Activated CD4-positive, alpha-beta T cell treated with anti-CD3 and anti-CD28 coated beads, Interleukin-2, amount 50 U/mL, for 16 hours (primary cell): ENCODE measurements around the gene ACSS2.

ENCODE experiments used
- DNase-seq: peaks from one replicate; pipeline ENCODE4 v3.0.0-alpha.2; 2020

The ACSS2 gene, protein sequence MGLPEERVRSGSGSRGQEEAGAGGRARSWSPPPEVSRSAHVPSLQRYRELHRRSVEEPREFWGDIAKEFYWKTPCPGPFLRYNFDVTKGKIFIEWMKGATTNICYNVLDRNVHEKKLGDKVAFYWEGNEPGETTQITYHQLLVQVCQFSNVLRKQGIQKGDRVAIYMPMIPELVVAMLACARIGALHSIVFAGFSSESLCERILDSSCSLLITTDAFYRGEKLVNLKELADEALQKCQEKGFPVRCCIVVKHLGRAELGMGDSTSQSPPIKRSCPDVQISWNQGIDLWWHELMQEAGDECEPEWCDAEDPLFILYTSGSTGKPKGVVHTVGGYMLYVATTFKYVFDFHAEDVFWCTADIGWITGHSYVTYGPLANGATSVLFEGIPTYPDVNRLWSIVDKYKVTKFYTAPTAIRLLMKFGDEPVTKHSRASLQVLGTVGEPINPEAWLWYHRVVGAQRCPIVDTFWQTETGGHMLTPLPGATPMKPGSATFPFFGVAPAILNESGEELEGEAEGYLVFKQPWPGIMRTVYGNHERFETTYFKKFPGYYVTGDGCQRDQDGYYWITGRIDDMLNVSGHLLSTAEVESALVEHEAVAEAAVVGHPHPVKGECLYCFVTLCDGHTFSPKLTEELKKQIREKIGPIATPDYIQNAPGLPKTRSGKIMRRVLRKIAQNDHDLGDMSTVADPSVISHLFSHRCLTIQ

GRCh38 chr20:34876406-34877282 is at the start of gene ACSS2:
Gene ACSS2, plus strand, starts transcription at chr20:34876612. Its CDS starts 34 bp downstream, at chr20:34876646.
- peak; percentile 98 for DNase-seq

- no peak for DNase-seq
Observed at GRCh38 chr20:34829191-34829590, 47.2 kb upstream of the ACSS2 start.

DNA sequence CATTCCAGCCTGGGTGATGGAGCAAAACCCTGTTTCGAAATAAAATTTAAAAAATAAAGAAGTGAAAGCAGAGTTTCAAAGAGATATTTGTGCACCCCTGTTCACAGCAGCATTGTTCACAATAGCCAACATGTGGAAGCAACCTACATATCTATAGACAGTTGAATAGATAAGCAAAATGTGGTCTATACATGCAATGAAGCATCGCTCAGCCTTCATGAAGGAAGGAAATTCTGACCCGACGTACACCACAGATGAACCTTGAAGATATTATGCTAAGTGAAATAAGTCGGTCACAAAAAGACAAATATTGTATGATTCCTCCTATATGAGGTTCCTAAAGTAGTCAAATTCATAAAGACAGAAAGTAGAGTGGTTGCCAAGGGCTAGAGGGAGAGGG is 44.5 kb upstream of the ACSS2 start:
- DNase-seq, result no peak

DNA sequence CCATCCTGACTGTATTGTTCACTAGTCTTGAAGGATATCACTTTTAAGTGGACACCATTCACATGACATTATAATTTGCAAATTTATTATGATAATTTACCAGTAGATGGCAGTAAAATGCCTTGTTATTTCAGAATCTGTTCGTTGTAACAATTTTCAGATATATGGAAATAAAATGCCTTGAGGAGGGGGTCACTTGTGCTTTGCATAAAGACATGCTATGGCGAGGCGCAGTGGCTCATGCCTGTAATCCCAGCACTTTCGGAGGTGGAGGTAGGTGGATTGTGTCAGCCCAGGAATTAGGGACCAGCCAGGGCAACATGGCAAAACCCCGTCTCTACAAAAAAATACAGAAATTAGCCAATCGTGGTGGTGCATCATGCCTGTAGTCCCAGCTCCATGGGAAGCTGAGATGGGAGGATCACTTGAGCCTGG is 41.9 kb upstream of the ACSS2 start:
- DNase-seq, result peak; percentile 54

DNA sequence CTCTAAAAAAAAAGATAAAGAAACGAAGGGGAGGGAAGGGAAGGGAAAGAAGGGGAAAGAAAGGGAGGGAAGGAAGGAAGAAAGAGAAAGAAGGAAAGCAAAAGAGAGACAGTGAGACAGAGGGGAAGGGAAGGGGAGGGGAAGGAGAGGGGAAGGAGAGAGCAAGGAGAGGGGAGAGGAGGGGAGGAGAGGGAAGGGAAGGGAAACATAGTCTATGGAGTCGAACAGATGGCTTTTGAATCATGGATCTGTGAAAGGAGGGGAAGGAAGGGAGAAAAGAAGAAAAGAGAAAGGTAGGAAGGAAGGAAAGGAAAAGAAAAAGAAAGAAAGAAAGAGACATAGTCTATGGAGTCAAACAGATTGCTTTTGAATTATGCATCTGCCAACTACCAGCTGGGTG is 34.3 kb upstream of the ACSS2 start:
- DNase-seq, result no peak

- no peak for DNase-seq
Observed at GRCh38 chr20:34843421-34843820, 33.0 kb upstream of the ACSS2 start.

- no peak for DNase-seq
Observed at GRCh38 chr20:34848597-34848996, 27.8 kb upstream of the ACSS2 start.

- DNase-seq, result no peak
Observed at GRCh38 chr20:34849778-34850177, 26.6 kb upstream of the ACSS2 start.

- DNase-seq, result no peak
Observed at GRCh38 chr20:34850969-34851368, 25.4 kb upstream of the ACSS2 start.

GRCh38 chr20:34852298-34852697 is 24.1 kb upstream of the ACSS2 start:
- DNase-seq, result no peak

GRCh38 chr20:34859367-34859766 is 17.0 kb upstream of the ACSS2 start:
- DNase-seq, result no peak

DNA sequence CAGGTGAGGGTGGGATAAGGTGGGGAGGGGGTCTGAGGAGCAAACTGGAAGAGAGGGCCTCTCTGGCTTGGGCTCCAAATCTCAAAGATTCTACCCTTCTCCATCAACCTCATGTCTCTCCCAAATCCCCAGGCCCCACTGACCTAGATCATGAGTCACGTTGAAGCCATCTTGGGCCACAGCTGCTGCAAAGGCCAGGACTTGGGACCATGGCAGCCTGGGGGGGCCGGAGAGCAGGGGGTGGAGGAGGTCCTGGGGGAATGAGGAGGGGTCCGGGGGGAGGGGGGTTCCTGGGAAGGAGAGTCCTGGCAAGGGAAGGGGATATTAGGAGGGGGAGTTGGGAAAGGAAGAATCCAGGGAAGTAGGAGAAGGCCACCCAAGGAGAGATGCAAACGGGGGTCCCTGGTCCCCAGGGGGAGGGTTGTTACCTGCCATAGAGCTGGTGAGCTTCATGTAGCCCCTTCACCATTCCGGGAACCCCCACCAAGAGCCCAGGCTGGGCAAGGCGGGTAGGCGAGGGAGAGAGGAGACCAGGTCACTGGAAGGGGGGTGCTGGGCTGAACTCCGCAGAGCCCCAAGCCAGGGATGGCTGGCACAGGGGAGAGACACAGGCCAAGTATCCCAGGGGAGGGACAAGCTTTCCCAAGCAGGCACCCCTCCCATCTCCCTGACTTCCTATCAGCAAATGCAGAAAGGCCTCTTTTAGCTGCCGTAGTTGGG is 16.4 kb upstream of the ACSS2 start:
- no peak for DNase-seq

- no peak for DNase-seq
Observed at GRCh38 chr20:34861386-34862084, 14.9 kb upstream of the ACSS2 start.

GRCh38 chr20:34862724-34863123 is 13.7 kb upstream of the ACSS2 start:
- DNase-seq, result no peak

DNA sequence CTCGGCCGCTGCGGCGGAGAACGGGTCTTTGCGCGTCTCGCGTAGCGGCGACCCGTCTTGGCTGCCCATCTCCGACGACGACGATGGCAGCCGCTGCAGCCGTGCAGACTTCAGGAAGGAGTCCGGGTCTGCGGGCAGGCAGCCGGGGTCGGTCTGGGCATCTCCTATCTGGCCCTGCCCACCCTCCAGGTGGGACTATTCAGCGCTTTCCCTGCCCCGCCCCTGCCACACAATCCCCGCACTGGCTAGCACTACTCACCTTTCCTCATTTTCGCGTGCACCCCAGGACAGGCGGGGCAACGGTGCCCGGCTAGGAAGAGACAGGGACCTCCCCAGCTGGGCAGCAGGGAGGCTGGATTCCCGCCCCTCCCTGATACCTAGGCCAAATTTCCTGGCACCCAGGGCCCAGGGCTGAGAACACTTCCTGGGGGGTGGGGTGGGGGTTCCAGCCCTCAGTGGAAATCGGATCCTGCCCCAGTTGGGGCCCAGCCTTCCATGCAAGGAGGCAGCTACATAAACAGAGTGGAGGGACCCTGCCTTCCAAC is 12.9 kb upstream of the ACSS2 start:
- no peak for DNase-seq

GRCh38 chr20:34864216-34864615 is 12.2 kb upstream of the ACSS2 start:
- DNase-seq, result no peak

GRCh38 chr20:34871320-34871926 is 5.0 kb upstream of the ACSS2 start:
- no peak for DNase-seq

DNA sequence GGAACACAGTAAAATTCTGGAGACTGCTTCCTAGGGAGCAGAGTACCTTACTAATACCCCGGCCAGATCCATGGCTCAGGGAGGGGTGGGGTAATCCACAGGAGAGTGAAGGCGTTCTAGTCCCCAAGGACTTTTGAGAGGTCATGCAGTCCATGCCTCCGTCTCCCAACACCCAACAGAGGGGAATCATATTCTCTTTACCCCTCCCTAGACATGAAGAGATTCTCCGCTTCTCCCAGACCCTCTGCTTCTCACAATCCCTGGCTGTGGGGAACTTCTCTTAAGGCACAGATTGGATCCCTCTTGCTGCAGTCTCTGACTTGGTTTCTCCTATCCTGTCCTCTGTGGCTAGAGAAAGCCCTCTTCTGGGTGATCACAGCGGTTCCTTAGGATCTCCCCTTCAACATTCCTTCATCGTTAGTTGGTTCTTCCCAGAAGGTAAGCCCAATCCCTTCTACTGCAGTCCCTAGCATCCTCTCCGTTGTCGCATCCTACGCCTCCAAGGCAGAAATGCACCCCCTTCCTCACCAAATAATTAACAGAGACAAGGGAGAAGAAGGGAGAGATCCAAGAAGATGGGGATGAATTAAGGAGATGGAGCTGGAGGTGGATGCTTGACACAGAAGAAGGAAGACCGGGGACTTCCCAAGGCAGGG is 4.3 kb upstream of the ACSS2 start:
- DNase-seq, result no peak

DNA sequence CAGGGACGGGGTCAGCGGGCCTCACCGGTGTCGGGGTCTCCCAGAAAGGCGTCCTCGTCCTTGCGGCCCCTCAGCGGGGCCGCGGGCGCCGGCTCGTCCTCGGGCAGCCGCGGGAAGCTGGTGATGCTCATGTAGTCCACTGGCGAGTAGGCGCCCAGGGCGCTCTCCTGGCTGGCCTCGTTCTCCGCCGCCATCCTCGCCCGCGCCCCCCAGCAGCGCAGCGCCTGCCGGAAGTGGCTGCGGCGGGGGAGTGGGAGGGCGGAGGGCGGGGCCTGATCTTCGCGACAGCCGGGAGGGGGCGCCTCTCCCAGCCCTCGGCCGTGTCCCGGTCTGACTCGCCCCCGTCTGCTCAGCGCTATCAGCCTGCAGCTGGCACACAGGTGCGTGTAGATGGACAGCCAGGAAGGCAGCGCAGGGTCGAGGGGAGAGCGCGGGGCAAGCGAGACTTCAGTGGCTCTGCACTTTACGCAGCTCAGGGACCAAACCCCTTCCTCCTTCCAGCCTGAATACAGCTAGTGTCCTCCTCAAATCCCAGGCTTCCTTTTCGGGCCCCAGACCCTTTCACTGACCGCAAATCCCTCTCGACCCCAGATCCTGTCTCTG is 3.7 kb upstream of the ACSS2 start, which contains the start of gene GGT7:
Gene GGT7, minus strand, starts transcription at position 235 of the 603 bp plus-strand sequence. Its CDS starts 41 bp downstream, at position 194.
- DNase-seq, result peak; percentile 84

DNA sequence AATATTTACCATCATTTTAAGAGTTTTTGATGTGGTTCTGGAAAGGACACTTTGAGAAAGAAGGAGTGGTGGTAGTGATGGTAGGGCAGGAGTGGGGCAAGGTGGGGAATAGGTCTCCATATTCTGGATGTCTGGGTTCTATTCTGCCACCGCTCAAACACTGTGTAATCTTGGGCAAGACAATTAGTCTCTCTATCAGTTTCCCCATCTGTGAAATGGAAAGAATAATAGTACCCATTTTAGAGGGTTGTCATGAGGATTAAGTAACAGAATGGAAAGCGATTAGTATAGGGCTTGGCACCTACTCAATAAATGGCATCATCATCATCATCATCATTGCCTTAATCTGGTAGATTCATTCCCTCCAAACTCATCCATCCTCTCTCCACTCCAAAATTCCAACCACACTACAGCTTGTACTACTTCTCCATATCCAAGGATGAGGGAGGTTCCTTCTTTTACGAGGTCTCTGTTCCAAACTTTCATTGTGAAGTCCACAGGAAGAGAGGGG is 2.8 kb upstream of the ACSS2 start:
- no peak for DNase-seq
